Neutrophil (primary cell): ENCODE data around the gene CCNF.

Experiments
- H3K27ac ChIP-seq: fragments of 200-600 bp; sonication (generic); 2 replicates; pipeline ENCODE4 v1.5.1; 2016; ENCODE audit warnings: mild to moderate bottlenecking, moderate library complexity
- H3K27me3 ChIP-seq: fragments of 200-600 bp; sonication (generic); 2 replicates; pipeline ENCODE4 v1.6.0; 2016; ENCODE audit warnings: mild to moderate bottlenecking
- H3K36me3 ChIP-seq: fragments of 200-600 bp; sonication (generic); 2 replicates; pipeline ENCODE4 v1.5.1; 2017
- H3K4me1 ChIP-seq, 2 experiments: fragments of 200-600 bp in 1 of 2; sonication (generic) in 1 of 2; 1 replicate in 1 of 2; 2 replicates in 1 of 2; pipeline versions ENCODE4 v1.5.1 to v1.6.1; 2013 to 2016; ENCODE audit warnings: low read depth in 1 of 2, low read length in 1 of 2, mild to moderate bottlenecking in 1 of 2, moderate library complexity in 1 of 2; ENCODE audit not compliant: control insufficient read depth in 1 of 2, insufficient read depth in 1 of 2
- H3K4me3 ChIP-seq, 2 experiments: fragments of 200-600 bp in 1 of 2; sonication (generic) in 1 of 2; 1 replicate in 1 of 2; 2 replicates in 1 of 2; pipeline ENCODE4 v1.5.1; 2013 to 2016; ENCODE audit warnings: low read depth in 1 of 2, low read length in 1 of 2, mild to moderate bottlenecking in 1 of 2, moderate library complexity in 1 of 2
- H3K9me3 ChIP-seq: fragments of 200-600 bp; sonication (generic); 2 replicates; pipeline ENCODE4 v1.5.1; 2016
- CTCF ChIP-seq: fragments of 200-600 bp; sonication (generic); IDR thresholded peaks from 2 replicates; pipeline ENCODE4 v1.5.1; 2016; ENCODE audit warnings: antibody characterized with exemption

The CCNF gene

GRCh38 chr16:2404099-2404498 lies 25.1 kb upstream of the CCNF start:
- H3K36me3 ChIP-seq, result no peaks in the 10 kb centered on the region
- H3K27me3 ChIP-seq, result peaks cover 12% of the 10 kb centered on the region
- TF ChIP-seq CTCF, result no peak
- no peak overlapping the region for H3K4me3 ChIP-seq
- no peaks in the 10 kb centered on the region for H3K4me1 ChIP-seq
- no peak overlapping the region for H3K27ac ChIP-seq
- no peaks in the 10 kb centered on the region for H3K9me3 ChIP-seq

- Histone ChIP-seq H3K27ac (no peak overlapping the region), H3K36me3 (no peaks in the 10 kb centered on the region), H3K4me3 (no peak overlapping the region), H3K27me3 (peaks cover 35% of the 10 kb centered on the region), H3K4me1 (peaks cover 0 to under 1% of the 10 kb centered on the region in 2 experiments), H3K9me3 (no peaks in the 10 kb centered on the region)
- TF ChIP-seq CTCF, result no peak
These were observed 14.2 kb upstream of the CCNF start for GRCh38 chr16:2415085-2415484.

GRCh38 chr16:2420035-2420434 lies 9.2 kb upstream of the CCNF start:
- Histone ChIP-seq H3K4me3 (no peak overlapping the region), H3K9me3 (no peaks in the 10 kb centered on the region), H3K27ac (no peak overlapping the region), H3K36me3 (no peaks in the 10 kb centered on the region), H3K27me3 (peaks cover 18% of the 10 kb centered on the region), H3K4me1 (peaks cover 0 to 3% of the 10 kb centered on the region in 2 experiments)
- TF ChIP-seq CTCF, result no peak

- Histone ChIP-seq H3K36me3 (no peaks in the 10 kb centered on the region), H3K27me3 (peaks cover 11% of the 10 kb centered on the region), H3K4me1 (peaks cover 0 to 3% of the 10 kb centered on the region in 2 experiments), H3K27ac (no peak overlapping the region), H3K4me3 (no peak overlapping the region), H3K9me3 (no peaks in the 10 kb centered on the region)
- TF ChIP-seq CTCF, result no peak
These were observed 7.0 kb upstream of the CCNF start for GRCh38 chr16:2422123-2422867.

GRCh38 chr16:2424061-2425007 lies 4.9 kb upstream of the CCNF start:
- Histone ChIP-seq H3K27ac (no peak overlapping the region), H3K27me3 (peaks cover 11% of the 10 kb centered on the region), H3K4me1 (peaks cover 7 to 13% of the 10 kb centered on the region in 2 experiments), H3K4me3 (no peak overlapping the region), H3K9me3 (no peaks in the 10 kb centered on the region), H3K36me3 (no peaks in the 10 kb centered on the region)
- TF ChIP-seq CTCF, result no peak
